ENCODE results near the gene SPEM1. TPM values are rescaled to one million over a fixed set of nuclear protein-coding genes. Genes with fewer than 3 reads are reported as not detected.

Gene SPEM1, protein sequence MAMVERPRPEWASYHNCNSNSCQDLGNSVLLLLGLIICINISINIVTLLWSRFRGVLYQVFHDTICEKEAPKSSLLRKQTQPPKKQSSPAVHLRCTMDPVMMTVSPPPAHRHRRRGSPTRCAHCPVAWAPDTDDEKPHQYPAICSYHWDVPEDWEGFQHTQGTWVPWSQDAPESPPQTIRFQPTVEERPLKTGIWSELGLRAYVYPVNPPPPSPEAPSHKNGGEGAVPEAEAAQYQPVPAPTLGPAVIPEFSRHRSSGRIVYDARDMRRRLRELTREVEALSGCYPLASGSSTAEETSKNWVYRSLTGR
- not detected in 2 replicates for total RNA-seq (2022)
- Bru-seq, nascent RNA, result not detected
- BruChase-seq, experiment 1, labeled RNA remaining after a 6-hour chase, result percentile 22 among the genes with signal in this experiment
- not detected for BruChase-seq, experiment 2, labeled RNA remaining after a 2-hour chase
- long read RNA-seq, result 0 reads

DNA sequence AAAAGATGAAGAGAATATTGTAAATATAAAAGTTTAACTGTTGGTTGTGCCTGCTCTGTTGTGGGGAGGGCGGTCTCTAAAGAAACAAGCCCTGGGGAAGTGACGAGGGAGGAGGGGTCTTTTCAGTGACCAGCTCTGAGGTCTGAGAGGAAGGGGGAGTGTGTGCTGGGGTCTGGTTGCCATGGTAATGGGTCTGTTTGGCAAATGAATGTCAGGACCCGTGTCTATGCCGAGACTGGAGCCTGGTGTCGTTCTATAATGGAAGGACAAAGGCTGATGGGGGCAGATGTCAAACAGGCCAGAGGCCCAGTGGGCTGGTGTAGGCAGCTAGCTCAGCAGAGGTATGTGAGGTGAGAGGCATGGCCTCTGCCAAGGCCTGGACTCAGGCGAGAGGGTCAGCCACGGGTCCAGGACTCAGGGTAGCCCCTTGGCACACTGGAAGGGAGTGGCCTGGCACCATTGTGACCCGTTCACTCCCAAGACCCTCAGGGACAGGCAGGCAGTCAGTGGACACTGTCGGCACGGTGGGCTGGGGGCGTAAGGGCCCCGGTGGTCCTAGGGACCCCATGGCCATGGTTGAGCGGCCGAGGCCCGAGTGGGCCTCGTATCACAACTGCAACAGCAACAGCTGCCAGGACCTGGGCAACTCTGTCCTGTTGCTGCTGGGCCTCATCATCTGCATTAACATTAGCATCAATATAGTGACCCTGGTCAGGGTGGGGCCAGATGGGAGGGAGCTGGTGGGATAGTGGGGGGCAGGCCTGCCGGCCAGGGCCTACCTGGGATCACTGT, at the start of gene SPEM1:
Gene SPEM1 (plus strand): TSS at position 506 of the 792 bp plus-strand sequence. CDS start 61 bp downstream, at position 567.
- Mint-ChIP-seq H3K36me3 (ENCODE audit: insufficient read depth, unreplicated experiment) (no peaks in the 10 kb centered on the region), H3K4me3 (ENCODE audit: unreplicated experiment) (no peak within 1 kb of the TSS), H3K9me3 (ENCODE audit: unreplicated experiment) (no peaks in the 10 kb centered on the region), H3K27ac (ENCODE audit: low read depth, unreplicated experiment) (no peak within 1 kb of the TSS), H3K4me1 (ENCODE audit: insufficient read depth, unreplicated experiment) (peaks cover 5% of the 10 kb centered on the region), H3K27me3 (ENCODE audit: insufficient read depth, unreplicated experiment) (no peaks in the 10 kb centered on the region)
- ChIA-PET CTCF (interaction anchor here (0.6 kb wide), 1 partner anchor 159 kb away, joined by 3 read pairs; no protein-coding TSS in a partner anchor), POLR2A (interaction anchor here (1.2 to 1.3 kb wide), 3 partner anchors 16 to 55 kb away, joined by 3 to 6 read pairs (median 3); no protein-coding TSS in a partner anchor)
- intact Hi-C loops (cut with micrococcal nuclease), result no loop called here
- no peak for TF ChIP-seq CTCF (IDR thresholded peaks at IDR 0.05; ENCODE audit: unreplicated experiment)
- no TSS peak for BruUV-seq (replicated peaks)
- no peak for DNase-seq (ENCODE audit: unreplicated experiment)

DNA sequence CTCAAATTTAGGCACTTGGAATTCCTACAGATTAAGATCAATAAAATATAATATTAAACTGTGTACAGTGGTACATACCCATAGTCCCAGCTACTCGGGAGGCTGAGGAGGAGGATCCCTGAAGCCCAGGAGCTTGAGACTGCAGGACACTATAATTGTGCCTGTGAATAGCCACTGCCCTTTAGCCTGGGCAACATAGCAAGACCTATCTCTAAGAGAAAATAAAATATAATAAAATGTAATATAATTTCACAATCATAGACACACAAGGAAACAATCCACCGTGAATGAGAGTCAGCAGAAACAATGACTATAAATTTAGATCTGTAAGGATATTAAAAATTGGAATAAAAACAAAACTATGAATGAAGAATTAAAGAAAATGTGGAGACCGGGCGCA, 49.3 kb upstream of the SPEM1 start:
- no peak for TF ChIP-seq CTCF (IDR thresholded peaks at IDR 0.05; ENCODE audit: unreplicated experiment)
- Mint-ChIP-seq H3K27ac (ENCODE audit: low read depth, unreplicated experiment) (no peak overlapping the region), H3K27me3 (ENCODE audit: insufficient read depth, unreplicated experiment) (no peaks in the 10 kb centered on the region), H3K9me3 (ENCODE audit: unreplicated experiment) (no peaks in the 10 kb centered on the region), H3K4me3 (ENCODE audit: unreplicated experiment) (no peak overlapping the region), H3K36me3 (ENCODE audit: insufficient read depth, unreplicated experiment) (no peaks in the 10 kb centered on the region), H3K4me1 (ENCODE audit: insufficient read depth, unreplicated experiment) (no peaks in the 10 kb centered on the region)
- POLR2A ChIA-PET, result interaction anchor here (1.1 to 1.7 kb wide), 2 partner anchors 10 to 71 kb away, joined by 3 to 4 read pairs; partner anchors contain the start of gene TNK1
- BruUV-seq (replicated peaks), result no TSS peak
- intact Hi-C loops (cut with micrococcal nuclease), result no loop called here
- DNase-seq (ENCODE audit: unreplicated experiment), result no peak
- CTCF ChIA-PET, result interaction anchor here (2.1 kb wide), 1 partner anchor 15 kb away, joined by 12 read pairs; no protein-coding TSS in a partner anchor

DNA sequence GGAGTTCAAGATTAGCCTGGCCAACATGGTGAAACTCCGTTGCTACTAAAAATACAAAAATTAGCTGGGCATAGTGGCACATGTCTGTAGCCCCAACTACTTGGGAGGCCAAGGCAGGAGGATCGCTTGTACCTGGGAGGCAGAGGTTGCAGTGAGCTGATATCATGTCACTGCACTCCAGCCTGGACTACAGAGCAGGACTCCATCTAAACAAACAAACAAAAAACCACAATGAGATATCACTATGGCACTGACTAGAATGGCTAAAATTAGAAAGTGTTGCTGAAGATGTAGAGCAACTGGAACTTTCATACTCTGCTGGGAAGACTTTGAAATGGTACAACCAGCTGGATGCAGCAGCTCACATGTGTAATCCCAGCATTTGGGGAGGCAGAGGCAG, 45.8 kb upstream of the SPEM1 start:
- no peaks in the 10 kb centered on the region for H3K27me3 Mint-ChIP-seq (ENCODE audit: insufficient read depth, unreplicated experiment)
- no peak overlapping the region for H3K27ac Mint-ChIP-seq (ENCODE audit: low read depth, unreplicated experiment)
- no peaks in the 10 kb centered on the region for H3K36me3 Mint-ChIP-seq (ENCODE audit: insufficient read depth, unreplicated experiment)
- no peak for TF ChIP-seq CTCF (IDR thresholded peaks at IDR 0.05; ENCODE audit: unreplicated experiment)
- no peak for DNase-seq (ENCODE audit: unreplicated experiment)
- intact Hi-C loops (cut with micrococcal nuclease), result no loop called here
- BruUV-seq (replicated peaks), result no TSS peak
- ChIA-PET CTCF (interaction anchor here (1.3 to 1.5 kb wide), 2 partner anchors 19 to 63 kb away, joined by 3 to 4 read pairs; partner anchors contain the start of gene TMEM95), POLR2A (no interaction called here)
- no peaks in the 10 kb centered on the region for H3K4me1 Mint-ChIP-seq (ENCODE audit: insufficient read depth, unreplicated experiment)
- no peak overlapping the region for H3K4me3 Mint-ChIP-seq (ENCODE audit: unreplicated experiment)
- peaks cover 6% of the 10 kb centered on the region for H3K9me3 Mint-ChIP-seq (ENCODE audit: unreplicated experiment)

DNA sequence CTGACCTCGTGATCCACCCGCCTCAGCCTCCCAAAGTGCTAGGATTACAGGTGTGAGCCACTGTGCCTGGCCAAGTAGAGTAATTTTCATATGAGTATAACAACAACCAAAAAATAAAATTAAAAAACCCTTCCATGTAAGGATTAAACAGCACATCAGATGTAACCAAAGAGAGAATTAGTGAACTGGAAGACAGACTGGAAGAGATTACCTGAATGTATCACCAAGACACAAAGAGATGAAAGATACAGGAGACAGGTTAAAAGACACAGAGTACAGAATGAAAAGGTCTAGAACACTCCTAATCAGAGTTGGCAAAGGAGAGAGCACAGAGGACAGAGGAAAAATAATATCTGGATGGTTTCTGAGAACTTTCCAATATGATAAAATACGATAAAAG, 41.0 kb upstream of the SPEM1 start:
- H3K36me3 Mint-ChIP-seq (ENCODE audit: insufficient read depth, unreplicated experiment), result peaks cover 12% of the 10 kb centered on the region
- H3K4me1 Mint-ChIP-seq (ENCODE audit: insufficient read depth, unreplicated experiment), result peaks cover 13% of the 10 kb centered on the region
- no peak overlapping the region for H3K27ac Mint-ChIP-seq (ENCODE audit: low read depth, unreplicated experiment)
- ChIA-PET CTCF (no interaction called here), POLR2A (no interaction called here)
- no peak for TF ChIP-seq CTCF (IDR thresholded peaks at IDR 0.05; ENCODE audit: unreplicated experiment)
- no peak for DNase-seq (ENCODE audit: unreplicated experiment)
- peaks cover 9% of the 10 kb centered on the region for H3K9me3 Mint-ChIP-seq (ENCODE audit: unreplicated experiment)
- intact Hi-C loops (cut with micrococcal nuclease), result no loop called here
- no peaks in the 10 kb centered on the region for H3K27me3 Mint-ChIP-seq (ENCODE audit: insufficient read depth, unreplicated experiment)
- H3K4me3 Mint-ChIP-seq (ENCODE audit: unreplicated experiment), result peak overlapping the region; percentile 14
- no TSS peak for BruUV-seq (replicated peaks)

Measured in MCF 10A (cell line).